ENCODE measurements around the gene SLC36A4. TPM values are rescaled to one million over a fixed set of nuclear protein-coding genes. Genes with fewer than 3 reads are reported as not detected.

Gene SLC36A4
- total and polyA plus RNA-seq, 2 of the 4 experiments (the other 2 are of a cell fraction) = 9.2 to 13.1 TPM

- Histone ChIP-seq H2BK120ac (ENCODE audit: low read depth, low read length) (no peak overlapping the region), H3K4me1 (ENCODE audit: control insufficient read depth, insufficient read depth, low read length) (peaks cover 3% of the 10 kb centered on the region), H3K9ac (ENCODE audit: low read depth, low read length) (no peak overlapping the region), H2BK20ac (ENCODE audit: low read depth, low read length) (no peak overlapping the region), H2AK9ac (replicated peaks; ENCODE audit: low read depth, low read length, poor library complexity) (no peak overlapping the region), H4K20me1 (ENCODE audit: insufficient read depth, low read length) (no peaks in the 10 kb centered on the region), H2AK5ac (ENCODE audit: low read depth, low read length) (no peak overlapping the region), H3K56ac (ENCODE audit: extremely low read depth, insufficient read depth, low read length) (no peak overlapping the region), H4K5ac (ENCODE audit: low read depth, low read length) (no peak overlapping the region), H4K91ac (ENCODE audit: insufficient read depth, low read depth, low read length) (no peak overlapping the region), H2BK5ac (ENCODE audit: low read depth, low read length, poor library complexity, severe bottlenecking) (no peak overlapping the region), H3K27ac (ENCODE audit: insufficient read depth, low read length) (no peak overlapping the region), H3K27me3 (ENCODE audit: control insufficient read depth, insufficient read depth, low read length) (no peaks in the 10 kb centered on the region), H3K9me1 (ENCODE audit: insufficient read depth, low read length) (no peaks in the 10 kb centered on the region), H3K4me3 (ENCODE audit: insufficient read depth, low read depth, low read length) (no peak overlapping the region), H4K8ac (ENCODE audit: low read depth in 2 of 2, low read length in 2 of 2) (no peak overlapping the region), H3K18ac (ENCODE audit: low read depth, low read length) (no peak overlapping the region), H3K36me3 (ENCODE audit: control insufficient read depth, insufficient read depth, low read length) (no peaks in the 10 kb centered on the region), H3K9me3 (ENCODE audit: control insufficient read depth, insufficient read depth, low read length) (no peaks in the 10 kb centered on the region), H2BK15ac (ENCODE audit: low read depth, low read length) (no peak overlapping the region), H3K23ac (ENCODE audit: low read depth, low read length) (no peak overlapping the region), H3K14ac (replicated peaks; ENCODE audit: low read depth, low read length) (no peak overlapping the region), H3K4ac (ENCODE audit: low read depth, low read length) (no peak overlapping the region), H3K79me1 (ENCODE audit: low read depth in 1 of 2, low read length in 2 of 2) (no peaks in the 10 kb centered on the region), H2AFZ (replicated peaks; ENCODE audit: low read length, poor library complexity) (no peak overlapping the region), H3K4me2 (ENCODE audit: low read depth, low read length) (no peak overlapping the region)
- dilution Hi-C loops (cut with HindIII; ENCODE audit: low sequenced_read_pairs, unreplicated experiment) (no loop called here), in situ Hi-C loops (cut with MboI; ENCODE audit: low sequenced_read_pairs) (no loop called here), intact Hi-C loops (cut with micrococcal nuclease) (no loop called here)
- no peak for ATAC-seq (ENCODE audit: low read depth)
- TF ChIP-seq USF2 (IDR thresholded peaks at IDR 0.05; ENCODE audit: low read depth, low read length) (no peak), MXI1 (IDR thresholded peaks at IDR 0.05; ENCODE audit: borderline replicate concordance, low read depth, low read length) (no peak), CEBPB (IDR thresholded peaks at IDR 0.05; ENCODE audit: low read depth, low read length) (no peak), RAD21 (IDR thresholded peaks at IDR 0.05; ENCODE audit: low read length) (no peak), RFX5 (IDR thresholded peaks at IDR 0.05; ENCODE audit: low read depth, low read length) (no peak), POLR2A (IDR thresholded peaks at IDR 0.05; ENCODE audit: low read depth, low read length) (no peak), RCOR1 (IDR thresholded peaks at IDR 0.05; ENCODE audit: insufficient replicate concordance, low read length) (no peak), FOS (IDR thresholded peaks at IDR 0.05; ENCODE audit: low read depth, low read length) (no peak), CTCF (conservative IDR thresholded peaks at IDR 0.05; ENCODE audit: low read depth, low read length) (no peak), MAFK (IDR thresholded peaks at IDR 0.05; ENCODE audit: low read depth, low read length) (no peak), BHLHE40 (IDR thresholded peaks at IDR 0.05; ENCODE audit: low read depth, low read length) (no peak)
- ChIA-PET POLR2A (ENCODE audit: unreplicated experiment) (no interaction called here), CTCF (no interaction called here)
- no TSS peak for BruUV-seq (replicated peaks)
- DNase-seq = no peak
Measured at GRCh38 chr11:93118276-93118675, 79.5 kb downstream of the SLC36A4 start.

Measured in IMR-90 (cell line).